Measurements from ENCODE around the gene TNP2.

TNP2 gene

DNA sequence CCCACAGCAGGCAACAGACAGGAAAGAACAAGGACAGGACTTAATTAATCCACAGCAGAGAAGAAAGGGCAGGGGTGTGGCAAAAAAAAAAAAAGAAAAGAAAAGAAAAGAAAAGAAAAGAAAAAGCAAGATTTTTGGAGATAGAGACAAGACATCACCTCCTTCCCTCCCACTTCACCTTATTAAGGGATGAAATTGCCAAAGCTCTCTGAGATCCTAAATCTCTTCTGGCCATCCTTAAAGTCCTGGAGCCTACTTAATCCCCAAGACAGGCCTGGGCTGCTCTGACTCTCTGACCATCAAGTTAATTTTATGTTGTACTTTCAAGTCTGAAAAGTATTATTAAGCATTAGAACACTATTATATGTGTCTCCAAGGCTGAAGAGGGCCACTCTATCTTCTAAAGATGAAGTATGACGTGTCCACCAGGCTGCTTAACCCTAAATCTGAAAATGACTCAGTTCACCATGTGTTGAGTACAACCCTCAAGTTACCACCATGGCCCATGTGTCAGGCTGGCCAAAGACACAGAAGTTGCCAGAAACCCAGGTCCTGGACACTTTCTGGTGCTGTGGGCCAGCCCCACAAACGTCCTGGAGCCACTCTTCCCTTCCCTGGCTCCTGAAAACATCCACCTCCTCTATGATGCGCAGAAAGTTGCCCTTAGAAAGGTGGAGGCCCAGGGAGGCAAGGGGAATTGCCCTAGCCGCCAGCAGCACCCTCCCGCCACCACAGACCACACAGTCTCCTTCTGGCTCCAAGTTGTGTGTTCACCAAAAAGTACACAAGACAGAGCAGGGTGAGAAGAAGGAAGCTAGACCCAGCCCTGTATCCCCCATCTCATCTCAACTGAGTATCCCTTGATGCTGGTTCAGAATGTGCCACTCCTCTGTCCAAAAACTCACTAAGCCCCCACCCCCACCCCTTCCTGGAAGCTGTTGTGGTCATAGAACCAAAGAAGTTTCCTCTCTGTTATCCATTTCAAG, 15.8 kb downstream of the TNP2 start:
- TF ChIP-seq, protein P1, sequence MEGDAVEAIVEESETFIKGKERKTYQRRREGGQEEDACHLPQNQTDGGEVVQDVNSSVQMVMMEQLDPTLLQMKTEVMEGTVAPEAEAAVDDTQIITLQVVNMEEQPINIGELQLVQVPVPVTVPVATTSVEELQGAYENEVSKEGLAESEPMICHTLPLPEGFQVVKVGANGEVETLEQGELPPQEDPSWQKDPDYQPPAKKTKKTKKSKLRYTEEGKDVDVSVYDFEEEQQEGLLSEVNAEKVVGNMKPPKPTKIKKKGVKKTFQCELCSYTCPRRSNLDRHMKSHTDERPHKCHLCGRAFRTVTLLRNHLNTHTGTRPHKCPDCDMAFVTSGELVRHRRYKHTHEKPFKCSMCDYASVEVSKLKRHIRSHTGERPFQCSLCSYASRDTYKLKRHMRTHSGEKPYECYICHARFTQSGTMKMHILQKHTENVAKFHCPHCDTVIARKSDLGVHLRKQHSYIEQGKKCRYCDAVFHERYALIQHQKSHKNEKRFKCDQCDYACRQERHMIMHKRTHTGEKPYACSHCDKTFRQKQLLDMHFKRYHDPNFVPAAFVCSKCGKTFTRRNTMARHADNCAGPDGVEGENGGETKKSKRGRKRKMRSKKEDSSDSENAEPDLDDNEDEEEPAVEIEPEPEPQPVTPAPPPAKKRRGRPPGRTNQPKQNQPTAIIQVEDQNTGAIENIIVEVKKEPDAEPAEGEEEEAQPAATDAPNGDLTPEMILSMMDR (conservative IDR thresholded peaks at IDR 0.05) = no peak
- no peak for TF ChIP-seq ZFX (IDR thresholded peaks at IDR 0.05)
- no peak overlapping the region for H3K27ac ChIP-seq

DNA sequence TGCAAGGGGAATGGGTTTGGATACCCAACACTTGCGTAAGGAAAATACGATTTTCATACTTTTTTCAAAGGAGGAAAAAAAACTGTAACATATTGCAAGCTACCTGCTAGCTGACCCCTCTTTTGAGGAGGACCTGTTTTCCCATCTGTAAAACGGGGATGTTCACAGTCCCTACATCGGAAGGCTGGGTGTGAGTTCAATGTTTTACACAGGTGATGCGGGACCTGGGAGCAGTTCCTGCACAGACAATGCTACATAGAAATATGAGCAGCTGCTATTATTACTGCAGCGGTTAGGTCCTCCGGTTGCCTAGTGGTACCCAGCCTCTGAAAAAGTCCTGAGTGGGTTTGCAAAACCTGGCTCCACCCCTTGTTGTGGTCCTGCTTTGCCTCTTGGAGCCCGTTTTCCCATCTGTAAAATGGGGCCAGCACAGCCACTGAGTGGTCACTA, 16.6 kb downstream of the TNP2 start:
- no peak overlapping the region for H3K27ac ChIP-seq
- TF ChIP-seq, protein P1 (conservative IDR thresholded peaks at IDR 0.05) = no peak
- no peak for TF ChIP-seq ZFX (IDR thresholded peaks at IDR 0.05)

DNA sequence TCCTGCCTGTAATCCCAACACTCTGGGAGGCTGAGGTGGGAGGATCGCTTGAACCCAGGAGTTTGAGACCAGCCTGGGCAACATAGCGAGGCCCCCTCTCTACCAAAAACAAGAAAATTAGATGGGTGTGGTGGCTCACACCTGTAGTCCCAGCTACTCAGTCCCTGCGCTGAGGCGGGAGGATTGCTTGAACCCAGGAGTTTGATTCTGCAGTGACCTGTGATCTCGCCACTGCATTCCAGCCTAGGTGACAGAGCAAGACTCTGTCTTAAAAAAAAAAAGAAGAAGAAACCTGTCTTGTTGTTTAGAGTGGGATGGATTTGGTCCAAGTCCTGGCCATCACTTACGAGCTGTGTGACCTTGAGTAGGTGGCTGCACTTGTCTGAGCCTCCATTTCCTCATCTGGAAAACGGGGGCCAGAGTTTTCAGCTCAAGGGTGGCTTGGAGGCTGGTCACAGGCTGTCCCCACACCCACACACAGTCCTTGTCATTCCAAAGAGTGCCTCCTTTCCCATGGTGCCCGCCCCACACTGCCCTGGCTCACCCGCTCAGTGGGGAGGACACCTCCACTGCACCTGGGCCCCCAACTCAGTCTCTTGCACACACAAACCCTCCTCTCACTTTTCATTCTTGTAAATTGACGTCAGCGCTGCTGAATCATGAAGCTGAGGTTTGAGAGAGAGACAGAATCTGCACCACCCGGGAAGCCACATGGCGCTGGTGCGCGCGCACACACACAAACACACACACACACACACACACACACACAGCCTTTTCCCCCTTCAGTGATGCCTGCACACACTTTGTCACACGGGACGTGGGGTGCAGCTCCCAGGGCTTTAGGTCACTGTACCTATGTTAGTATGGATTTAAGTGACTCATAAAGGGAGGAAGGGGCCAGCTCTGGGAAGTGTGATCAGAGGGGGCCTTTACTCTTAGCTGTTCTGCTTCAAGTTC, 17.3 kb downstream of the TNP2 start:
- TF ChIP-seq, protein P1 (conservative IDR thresholded peaks at IDR 0.05) = no peak
- no peak for TF ChIP-seq ZFX (IDR thresholded peaks at IDR 0.05)
- no peak overlapping the region for H3K27ac ChIP-seq

DNA sequence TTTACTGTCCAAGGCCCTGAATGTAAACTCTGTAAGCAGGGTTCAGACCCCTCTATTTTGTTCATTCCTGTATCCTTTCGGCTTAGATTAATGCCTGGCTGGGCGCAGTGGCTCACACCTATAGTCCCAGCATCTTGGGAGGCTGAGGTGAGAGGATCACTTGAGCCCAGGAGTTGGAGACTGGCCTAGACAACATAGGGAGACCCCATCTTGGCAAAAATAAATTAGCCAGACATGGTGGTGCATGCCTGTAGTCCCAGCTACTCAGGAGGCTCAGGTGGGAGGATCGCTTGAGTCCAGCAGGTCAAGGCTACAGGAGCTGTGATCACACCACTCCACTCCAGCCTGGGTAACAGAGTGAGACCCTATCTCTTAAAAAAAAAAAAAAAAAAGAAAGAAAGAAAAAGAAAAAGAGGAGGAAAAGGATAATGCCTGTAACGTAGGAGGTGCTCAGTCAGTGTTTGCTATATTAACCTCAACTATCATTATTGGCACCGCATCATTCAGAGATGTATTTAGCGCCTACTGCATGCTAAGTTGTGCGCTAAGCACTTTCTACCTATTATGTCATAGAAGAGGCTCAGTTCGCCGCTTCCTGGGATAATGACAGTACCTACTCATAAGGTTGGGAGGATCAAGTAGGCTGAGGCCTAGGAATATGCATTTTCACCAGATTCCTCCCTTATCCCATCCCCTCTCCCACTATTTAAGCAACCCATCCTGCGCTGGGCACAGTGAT, 18.2 kb downstream of the TNP2 start:
- TF ChIP-seq ZFX (IDR thresholded peaks at IDR 0.05) = no peak
- TF ChIP-seq, protein P1 (conservative IDR thresholded peaks at IDR 0.05) = no peak
- H3K27ac ChIP-seq = no peak overlapping the region

DNA sequence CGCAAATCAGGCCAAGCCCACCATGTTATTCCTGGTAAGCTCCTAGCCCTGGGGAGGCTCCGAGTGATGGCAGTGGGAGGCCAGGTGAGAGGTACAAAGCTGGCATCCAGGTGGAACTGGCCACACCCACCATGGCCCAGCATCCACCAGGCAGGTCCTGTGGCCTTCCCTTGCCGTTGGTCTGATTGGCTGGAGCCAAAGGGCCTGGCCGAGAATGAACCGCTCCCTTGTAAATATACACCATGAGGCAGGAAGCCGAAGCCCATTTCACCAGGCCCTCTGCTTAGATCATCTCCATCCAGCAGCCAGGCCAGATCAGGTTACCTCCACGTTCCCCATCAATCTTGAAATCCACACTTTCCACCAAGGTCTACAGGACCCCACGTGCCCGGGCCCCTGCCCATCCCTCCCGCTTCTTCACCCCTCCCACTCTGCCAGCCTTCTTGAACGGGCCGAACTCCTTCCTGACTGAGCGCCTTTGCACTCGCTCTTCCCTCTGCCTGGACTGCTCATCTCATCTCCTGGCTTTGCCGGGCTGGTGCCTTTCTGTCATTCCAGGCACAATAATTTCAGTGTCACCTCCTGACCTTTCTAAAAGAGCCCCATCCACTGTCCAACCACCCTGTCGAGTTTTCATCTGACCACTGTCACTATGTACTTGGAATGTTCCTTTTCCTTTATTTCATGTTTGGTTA, 18.9 kb downstream of the TNP2 start:
- TF ChIP-seq, protein P1 (conservative IDR thresholded peaks at IDR 0.05) = no peak
- TF ChIP-seq ZFX (IDR thresholded peaks at IDR 0.05) = no peak
- H3K27ac ChIP-seq = no peak overlapping the region

DNA sequence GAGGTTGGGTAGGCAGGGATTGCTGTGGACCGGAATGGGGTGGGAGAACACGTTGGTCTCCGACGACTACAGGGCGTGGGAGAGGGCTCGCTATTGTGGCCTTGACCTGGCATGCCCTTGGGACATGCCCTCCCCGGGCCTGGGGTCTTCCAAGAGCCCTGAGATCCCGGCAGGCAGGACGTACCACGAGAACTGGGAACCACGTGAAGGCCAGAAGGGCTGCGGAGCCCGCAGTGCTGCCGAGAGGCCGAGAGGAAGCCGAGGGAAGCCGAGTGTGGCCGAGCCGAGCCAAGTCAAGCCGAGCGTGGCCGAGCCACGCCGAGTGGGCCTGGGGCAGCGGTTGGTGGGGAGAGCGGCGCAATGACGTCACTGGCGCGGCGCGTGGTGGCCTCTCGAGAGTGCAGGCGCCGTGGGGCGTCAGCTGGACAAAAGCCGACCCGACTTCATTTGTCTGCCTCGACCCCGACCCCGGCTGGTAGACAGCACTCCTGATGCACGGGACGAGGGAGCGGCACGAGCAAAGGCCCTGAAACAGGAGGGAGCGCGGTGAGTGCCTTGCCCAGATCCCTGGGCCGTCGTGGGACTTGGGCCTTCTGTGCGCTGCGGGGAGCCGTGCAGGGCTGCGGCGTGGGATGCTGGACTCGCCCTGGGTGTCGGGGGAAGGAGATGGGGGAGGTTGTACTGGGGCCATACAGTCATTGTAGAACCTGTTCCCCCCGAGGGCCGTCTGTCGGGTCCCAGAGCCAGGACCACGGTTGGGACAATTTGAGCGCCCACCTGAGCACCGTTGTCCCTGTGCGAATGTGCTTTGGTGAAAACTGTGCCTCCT, 19.7 kb downstream of the TNP2 start:
- TF ChIP-seq, protein P1 (conservative IDR thresholded peaks at IDR 0.05) = no peak
- TF ChIP-seq ZFX (IDR thresholded peaks at IDR 0.05) = no peak
- H3K27ac ChIP-seq = no peak overlapping the region
